ENCODE data around the gene FNDC5.

FNDC5 gene

DNA sequence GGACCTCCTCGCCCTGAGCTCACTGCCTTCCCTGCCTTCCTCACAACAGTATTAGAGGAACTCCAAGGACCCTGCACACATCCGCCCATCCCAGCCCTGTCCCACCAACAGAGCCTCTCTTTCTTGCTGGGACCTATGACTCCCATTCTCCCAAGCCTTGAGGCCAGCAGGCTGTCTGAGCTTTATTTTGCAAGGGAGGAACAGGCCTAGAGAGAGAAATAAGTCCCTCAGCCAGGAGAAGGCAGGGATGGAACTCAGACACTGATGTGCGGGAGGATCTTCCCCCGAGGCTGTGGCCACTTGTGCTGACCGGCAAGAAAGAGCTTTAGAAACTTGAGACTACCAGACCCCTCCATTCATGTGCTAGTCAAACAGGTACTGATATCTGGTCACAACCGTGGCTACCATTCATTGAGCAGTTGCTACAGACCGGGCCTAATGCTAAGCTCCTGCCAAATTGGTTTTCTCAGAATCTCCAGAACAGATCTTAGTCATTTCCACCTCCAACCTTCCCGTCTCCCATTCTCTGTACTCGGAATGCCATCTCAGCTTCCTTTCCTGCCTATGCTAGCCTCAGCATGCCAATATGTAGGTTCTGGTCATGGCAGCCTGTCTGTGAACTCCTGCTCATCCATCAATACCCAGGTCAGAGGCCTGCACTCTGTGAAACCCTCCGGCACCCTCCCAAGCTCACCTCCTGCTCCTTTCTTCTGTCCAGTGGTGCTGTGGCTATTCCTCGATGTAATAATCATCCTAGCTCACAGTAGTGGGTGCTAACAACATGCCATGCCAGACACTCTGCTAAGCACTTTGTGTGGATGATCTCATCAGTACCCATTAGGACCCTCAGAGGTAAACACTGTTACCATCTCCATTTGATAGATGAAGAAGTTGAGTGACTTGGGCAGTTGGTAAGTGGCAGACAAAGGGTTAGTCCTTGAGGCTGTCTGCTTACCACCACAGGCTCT lies 26.7 kb upstream of the FNDC5 start:
- DNase-seq = no peak

DNA sequence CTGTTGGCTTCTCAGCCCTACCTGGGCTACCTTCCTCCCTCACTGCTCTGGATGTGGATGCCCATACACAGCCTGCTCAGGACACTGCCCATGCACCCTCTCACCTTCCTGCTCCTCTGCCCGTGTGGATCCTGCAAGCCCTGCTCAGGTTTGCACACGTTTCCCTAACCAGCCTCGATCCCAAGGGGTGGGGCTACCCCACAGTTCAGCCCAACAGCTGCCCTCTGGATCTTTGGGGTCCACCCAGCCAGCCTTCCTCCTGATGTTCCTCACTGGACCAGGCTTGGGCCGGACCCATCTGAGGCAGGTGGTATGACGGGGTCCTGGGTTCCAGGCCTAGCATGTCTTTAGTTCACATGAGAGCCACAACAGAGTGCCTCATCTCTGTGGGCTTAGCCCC lies 25.7 kb upstream of the FNDC5 start:
- DNase-seq = no peak

DNA sequence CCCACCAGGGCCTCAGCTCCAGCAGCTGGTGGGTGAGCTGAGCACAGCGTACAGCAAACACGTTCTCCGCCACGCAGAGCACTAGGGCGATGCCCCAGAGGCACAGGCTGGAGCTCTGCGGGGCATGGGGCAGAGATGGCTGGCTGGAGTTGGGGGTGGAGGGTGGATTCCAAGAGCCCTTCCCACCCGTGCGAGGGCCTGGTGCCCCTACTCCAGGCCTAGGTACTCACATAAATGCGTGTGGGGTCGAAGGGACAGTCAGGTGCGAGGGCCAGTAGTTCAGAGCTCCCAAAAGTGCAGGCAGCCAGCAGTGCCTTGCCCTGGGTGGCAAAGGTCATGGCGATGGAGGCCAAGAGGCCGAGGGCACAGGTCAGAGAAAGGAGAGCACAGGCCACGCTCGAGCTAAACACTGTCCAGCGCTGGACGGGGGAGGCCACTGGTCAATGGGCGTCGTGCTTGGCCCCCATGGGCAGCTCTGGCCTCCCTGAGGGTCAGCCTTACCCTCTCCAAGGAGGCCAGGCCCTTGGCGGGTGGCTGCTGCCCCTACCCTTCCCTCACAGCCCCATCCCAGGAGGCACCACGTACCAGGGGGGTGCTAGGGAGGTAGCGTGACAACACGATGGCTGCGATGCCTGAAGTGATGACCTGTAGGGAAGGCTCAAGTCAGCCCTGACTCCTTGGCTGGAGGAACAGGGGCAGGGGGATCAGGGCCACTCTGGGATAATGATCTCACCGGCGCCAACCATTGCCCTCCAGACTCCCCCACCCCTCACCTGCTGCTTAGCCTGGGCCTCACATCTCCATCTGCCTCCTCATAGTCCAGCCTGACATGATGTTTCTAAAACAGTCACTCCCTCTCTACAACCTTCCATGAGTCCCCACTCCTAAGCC lies 24.9 kb upstream of the FNDC5 start:
- DNase-seq = no peak

DNA sequence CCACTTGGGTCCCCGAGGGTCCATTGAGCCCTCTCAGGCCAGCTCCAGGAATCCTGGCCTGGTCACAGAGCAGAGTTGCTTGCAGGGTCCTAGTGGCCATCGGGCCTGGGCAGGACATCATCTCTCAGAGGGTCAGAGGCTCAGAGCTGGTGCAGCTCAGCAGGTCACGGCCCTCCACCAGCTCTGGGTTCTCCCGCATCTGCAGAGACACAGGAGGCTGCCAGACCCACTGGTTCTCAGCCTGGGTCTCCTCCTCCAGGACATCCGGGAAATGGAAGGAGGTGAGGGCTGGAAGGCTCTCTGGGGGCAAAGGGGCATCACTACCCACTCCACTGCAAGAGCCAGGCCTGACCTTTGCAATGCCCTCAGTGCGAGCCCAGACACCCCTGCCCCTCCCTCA lies 24.0 kb upstream of the FNDC5 start:
- DNase-seq = no peak

DNA sequence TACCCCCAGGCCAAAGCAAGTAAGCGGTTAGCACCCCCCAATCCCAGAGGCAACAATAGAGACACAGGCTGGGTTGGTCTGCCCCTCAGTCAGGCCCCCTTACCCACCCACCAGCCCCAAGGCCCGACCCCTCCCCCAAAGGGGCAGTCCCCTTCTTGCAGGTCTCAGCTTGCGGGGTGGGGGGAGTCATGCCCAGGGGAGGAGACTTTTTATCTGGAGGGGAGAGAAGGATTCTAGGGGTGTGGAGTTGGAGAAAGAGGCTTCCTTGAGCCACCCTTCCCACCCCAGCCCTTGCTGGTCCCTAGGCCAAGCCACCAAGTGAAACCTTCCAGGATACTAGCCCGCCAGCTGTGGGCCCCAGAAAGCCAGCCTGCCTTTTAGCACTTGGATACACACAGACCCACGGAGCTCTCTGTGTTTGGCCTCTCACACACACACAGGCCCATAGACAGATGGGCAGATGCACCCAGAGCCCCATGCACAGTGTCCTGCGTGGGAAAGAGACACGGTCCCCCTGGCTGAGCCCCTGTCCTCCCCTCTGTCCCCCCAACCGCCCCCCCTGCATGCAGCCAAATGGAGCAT lies 23.4 kb upstream of the FNDC5 start:
- no peak for DNase-seq

DNA sequence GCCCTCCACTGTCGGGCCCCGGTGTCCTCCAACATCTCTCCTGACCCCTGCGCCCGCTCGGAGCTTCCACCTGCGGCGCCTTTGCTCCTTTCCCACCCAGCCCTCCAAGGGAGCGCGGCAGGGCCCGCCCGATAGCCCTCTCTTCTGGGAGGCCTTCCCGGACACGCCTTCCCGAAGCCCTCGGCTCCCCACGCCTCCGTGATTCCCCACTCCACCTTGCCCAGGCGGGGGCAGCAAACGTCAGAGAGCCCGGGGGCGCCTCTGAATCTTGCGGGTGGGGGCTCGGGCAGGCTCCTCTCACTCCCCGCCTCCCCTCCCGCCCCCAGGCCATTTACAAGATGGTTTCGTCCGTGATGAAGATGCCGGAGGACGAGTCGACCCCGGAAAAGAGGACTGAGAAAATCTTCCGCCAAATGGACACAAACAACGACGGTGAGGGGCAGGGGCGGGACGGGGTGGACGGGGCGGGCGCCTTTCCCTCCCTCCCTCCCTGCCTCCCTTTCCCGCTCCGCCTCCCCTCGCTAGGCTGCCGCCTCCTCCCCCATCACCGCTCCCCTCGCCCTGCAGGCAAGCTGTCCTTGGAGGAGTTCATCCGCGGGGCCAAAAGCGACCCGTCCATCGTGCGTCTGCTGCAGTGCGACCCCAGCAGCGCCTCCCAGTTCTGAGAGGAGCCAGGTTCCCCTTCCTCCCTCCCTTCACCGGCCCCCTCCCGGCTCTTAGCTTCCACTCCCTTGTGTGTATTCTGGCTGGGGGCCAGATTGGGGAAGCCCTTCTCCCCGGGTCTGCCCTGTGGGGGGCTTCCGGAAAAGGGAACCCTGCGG lies 22.7 kb upstream of the FNDC5 start:
- DNase-seq = no peak

DNA sequence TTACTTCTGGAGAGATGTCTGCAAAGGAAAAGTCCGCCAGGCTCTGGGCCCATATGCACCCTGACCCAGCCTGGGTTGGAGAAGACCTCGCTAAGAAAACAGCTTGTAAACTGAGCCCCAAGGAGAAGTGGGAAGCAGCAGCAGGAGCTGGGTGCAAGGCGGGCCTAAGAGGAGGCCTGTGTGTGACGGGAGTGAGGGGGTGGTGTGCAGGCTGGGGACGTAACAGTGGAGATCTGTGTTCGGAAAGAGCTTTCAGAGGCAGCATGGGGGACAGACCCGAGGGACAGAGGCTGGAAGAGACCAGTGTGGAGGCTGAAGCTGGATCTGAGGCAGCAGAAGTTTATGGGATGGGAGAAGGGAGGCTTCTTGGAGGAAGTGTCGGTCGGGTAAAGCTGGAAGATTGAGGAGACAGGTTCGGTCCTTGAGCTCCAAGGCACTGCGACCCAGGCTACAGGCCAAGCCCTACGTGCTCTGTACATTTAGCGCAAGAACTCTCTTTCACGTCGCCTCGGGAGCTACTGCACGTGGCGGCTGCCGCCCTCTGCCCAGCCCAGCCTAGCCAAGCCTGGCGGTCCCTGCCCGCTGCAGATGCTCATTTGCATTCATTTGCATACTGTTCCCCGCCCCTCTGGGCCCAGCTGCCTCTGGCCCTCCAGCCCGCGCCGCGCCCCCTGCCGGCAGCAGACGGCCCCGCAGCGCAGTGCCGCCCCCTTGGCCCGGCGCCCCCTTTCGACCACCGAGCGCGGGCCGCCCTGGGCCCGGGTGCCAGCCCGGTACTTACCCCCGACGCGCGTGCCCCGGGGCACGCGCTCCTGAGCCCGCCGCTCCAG lies 21.9 kb upstream of the FNDC5 start:
- no peak for DNase-seq

DNA sequence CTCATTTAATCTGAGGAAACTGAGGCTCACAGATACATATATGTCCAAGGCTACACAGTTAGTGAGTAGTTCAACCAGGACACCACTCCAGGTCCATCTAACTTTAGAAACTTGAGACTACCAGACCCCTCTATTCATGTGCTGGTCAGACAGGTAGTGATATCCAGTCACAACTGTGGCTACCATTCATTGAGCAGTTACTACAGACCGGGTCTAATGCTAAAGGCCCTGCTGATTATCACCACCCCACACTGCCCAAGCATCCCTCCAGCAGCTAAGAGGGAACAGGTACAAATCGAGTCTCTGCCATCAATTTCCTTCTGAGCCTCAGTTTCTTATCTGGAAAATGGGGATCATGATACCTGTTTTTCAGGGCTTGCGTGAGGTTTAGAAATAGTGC lies 20.9 kb upstream of the FNDC5 start:
- no peak for DNase-seq

DNA sequence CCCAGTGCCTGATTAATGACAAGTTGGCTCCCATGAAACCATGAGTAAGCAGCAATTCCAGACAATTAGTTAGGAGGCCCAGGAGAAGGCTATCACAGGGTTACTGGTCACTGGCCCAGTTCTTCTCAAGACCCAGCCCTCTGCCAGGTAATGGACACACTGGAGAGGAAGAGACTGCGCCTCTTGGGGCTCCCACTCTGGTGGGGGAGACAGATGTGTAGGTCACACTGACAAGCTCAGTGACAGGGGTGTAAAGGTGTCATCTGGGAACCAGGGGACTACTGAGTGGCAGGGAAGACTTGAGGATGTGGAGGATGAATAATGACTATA lies 20.5 kb upstream of the FNDC5 start:
- DNase-seq = no peak

DNA sequence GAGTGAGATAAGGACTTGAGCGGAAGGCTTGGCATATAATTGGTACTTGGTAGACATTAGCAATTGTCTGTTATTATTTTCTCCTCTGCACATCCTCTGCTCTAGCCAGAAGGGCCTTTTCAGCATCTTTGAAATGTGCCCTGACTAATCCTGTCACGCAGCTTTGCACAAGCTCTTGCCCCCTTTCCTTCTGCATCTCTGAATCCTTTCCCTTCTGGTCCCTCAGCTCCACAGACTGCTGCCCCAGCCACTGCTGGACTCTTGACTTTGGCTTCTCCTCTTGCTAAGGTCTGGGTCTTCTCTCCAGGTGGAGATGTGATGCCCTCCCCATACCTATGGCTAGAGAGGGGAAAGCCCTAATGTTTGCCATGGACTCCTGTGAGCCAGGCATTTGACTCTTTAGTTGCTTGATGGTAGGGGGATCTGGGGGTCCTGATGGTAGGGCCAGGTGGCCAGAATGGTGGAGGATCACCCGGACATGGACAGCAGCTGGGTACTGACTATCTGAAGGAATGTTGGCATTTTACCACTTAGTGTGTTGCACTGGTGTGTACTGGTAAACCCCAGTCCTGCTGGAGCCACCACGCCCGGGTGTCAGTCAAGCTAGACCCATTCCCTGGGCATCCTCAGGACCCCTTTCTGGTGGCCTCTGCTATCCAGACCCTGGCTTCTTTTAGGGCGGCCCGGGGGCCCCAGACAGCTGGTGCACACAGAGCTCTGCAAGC lies 20.0 kb upstream of the FNDC5 start:
- no peak for DNase-seq

DNA sequence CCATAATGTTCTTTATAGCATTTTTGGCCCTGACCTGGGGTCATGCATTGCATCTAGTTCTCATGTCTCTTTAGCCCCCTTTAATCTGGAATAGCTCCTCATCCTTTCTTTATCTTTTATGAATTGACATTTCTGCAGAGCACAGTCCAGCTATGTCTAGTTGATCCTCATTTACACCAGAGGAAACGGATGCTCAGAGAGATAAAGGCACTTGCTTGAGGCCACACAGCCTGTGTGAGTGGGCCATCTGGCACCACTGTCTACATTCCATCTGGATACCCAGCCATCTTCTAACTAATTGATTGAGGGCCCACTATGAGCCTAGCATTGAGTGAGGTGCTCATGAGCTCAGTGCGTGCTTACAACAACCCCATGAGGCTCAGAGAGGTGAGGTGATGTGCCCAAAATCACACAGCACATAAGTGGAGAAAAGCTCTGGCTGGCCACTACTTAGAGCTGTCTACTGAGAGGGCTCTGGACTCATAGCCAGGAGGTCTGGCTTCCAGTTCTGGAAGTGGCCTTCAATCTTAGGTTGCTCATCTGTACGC lies 19.1 kb upstream of the FNDC5 start:
- no peak for DNase-seq

DNA sequence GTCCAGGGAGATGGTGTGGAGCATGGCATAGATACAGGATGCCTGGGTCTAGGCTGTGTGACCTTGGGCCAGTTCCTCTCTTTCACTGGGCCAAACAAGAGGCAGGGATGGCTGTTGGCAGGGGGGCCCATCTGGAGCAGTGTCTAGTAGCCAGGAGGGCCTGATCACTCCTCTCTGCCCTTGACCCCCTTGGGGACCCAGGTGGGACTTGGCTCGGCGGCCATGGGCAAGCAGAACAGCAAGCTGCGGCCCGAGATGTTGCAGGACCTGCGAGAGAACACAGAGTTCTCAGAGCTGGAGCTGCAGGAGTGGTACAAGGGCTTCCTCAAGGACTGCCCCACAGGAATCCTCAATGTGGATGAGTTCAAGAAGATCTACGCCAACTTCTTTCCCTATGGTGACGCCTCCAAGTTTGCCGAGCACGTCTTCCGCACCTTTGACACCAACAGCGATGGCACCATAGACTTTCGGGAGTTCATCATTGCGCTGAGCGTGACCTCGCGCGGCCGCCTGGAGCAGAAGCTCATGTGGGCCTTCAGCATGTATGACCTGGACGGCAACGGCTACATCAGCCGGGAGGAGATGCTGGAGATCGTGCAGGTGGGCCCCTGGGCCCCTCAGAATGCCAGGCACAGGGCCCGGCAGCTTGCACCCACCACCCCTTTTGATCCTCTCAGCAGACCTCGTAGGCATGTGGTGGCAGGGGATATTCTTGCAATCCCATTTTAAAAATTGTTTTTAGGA lies 18.1 kb upstream of the FNDC5 start:
- DNase-seq = no peak

DNA sequence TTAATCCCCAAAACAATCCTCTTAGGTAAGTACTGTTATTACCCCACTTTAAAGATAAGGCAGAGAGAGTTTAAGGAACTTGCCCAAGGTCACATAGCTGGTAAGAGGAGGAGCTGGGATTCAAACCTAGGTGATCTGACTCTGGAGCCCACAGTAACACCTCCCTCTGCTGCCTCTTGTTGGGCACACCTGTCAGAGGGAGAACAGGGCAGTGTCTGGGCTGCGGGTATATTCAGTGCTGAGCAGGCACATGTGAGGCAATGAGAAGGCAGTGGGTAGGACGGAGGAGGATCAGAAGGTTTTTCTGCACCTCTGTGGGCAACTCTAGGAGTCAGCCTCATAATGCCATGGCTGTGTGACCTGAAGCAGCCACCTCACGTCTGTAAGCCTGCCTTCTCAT lies 17.4 kb upstream of the FNDC5 start:
- no peak for DNase-seq

DNA sequence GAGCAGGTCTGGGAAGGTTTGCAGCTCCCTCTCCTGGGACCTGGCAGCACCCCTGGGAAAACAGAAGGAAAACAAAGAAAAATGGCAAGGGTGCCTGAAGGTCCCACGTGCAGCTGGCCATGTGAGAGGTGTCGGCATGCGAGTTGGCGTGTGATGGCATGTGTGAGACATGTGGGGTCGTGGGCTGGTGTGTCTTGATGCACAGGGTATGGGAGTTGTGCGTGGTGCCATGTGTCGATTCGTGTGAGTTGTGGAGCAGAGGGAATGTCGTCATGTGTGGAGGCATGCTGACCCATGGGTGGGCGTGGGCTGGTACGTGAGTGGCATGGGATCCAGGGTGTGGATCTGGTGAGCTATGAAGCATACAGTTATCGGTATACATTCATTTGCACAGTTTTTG lies 16.9 kb upstream of the FNDC5 start:
- no peak for DNase-seq

DNA sequence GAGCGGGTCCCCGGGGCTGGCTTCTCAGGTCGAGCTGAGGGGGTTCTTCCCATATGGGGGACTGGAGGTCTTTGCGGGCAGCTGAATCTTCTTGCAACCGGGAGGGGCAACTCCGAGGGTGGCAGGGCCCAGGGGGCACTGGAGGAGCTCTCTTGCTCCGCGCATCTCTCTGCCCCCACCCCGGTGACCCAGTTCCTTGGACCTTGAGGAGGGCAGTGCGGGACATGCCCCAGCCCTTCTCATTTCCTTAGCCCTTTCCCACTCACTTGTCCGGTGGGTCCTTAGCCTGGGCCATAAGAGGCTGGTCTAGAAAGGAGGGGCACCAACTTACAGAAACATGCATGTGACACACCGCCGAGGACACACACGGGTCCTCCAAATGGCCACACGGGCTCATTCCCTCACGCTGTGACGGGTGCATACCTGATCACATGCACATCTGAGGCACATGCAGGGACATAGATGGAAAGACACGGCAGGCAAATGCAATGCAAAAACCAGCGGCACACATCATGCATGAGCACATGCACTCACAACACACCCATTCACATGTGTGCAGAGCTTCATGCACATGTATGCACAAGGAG lies 16.2 kb upstream of the FNDC5 start:
- no peak for DNase-seq

DNA sequence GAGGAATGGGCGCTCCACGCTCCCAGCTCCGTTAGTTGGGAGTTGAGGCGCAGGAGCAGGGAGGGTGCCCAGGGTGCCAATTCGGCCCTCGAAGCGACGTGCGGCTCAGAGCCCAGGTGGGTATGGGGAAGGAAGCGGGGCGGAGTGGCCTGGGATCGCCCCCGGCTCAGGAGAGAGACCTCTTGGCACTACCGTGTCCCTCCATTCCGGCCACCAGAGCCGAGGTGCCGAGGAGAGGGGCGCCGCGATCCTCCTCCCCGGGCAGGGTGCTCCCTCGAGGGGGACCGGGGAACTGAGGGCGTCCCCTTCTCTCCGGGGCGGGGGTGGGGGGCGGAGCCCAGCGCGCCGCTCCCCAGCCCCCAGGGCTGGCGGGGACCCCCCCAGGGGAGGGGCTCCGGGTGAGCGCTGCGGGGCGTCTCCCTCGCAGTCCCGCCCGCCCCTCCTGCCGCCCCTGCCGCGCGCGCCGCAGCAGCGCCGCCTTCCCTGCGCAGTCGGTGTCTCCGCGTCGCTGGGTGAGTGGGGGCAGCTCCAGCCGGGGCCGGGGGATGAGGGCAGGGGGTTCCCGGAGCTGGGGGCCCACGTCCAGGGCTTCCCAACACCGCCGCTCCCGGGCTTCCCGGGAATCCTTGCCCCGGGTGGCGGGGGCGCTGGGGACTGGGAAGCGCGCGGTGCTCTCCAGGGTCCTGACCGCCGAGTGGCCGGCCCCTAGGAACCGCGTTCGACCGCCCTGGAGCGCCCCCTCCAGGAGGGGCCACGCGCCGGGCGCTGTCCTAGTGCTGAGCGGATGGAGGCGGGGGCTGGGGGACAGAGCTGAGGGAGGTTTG lies 15.5 kb upstream of the FNDC5 start, which contains the start of gene HPCA:
HPCA (plus strand) TSS at position 488 of the 824 bp plus-strand sequence. CDS start 2,408 bp downstream, outside the sequence.
- no peak for DNase-seq

DNA sequence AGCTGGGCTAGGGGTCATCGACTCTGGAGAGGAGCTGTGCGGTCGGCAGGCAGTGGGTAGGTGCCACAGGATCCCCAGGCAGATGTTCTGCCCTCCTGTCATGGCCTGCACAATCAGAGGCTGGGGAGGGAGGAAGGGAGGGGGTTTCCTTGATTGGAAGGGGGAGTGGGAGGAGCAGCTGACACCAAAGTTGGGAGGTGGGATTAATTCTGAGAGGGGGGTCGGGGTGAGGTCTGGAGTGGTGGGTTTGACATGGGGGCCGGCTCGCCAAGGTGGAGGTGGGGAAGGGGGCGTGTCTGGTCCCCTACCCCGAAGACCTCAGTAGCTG lies 14.9 kb upstream of the FNDC5 start:
- DNase-seq = no peak

DNA sequence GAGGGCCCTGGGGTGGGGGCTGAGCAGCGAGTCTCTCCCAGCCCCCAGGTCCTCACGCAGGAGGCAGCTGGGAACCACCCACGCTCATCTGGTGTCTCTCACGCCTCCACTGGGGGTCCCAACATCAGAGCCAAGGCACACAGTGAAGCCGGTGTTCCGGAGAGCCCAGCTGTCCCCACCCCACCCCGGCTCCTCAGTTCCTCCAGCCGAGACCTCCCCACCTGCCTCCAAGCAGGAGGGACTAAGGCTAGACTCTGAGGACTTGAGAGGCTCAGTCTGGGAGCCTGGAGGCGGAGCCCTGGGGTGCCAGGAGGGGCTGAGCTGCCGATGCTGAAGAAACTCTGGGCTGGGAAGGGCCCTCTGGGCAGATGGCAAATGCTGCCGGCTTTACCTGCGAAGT lies 14.0 kb upstream of the FNDC5 start:
- DNase-seq = no peak

DNA sequence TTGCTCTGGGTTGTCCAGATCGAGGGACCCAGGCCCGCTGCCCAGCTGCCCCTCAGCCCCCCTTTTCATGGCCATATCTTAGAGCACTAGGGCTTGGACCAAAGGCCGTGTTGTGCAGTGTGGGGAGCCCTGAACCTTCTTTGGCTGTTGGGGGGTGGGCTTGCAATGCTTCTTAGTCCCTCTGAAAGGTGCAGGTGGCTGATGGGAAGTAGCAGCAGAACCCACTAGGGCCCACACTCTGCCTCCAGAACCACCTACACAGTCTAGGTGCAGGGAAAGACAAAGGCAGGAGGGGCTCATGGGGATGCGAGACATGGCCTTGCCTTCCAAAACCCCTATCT lies 13.3 kb upstream of the FNDC5 start:
- DNase-seq = no peak

Measured in SHP77 treated with DMSO at 0.1 percent for 48 hours (cell line).